Keratinocyte (primary cell): ENCODE measurements around the gene CD63. TPM values are rescaled to one million over a fixed set of nuclear protein-coding genes. Genes with fewer than 3 reads are reported as not detected.

Experiments
- DNase-seq: peaks from one replicate; pipeline ENCODE4 v3.0.0-alpha.2; 2011; ENCODE audit warnings: low read depth, missing footprints, low spot score
- FAIRE-seq: peaks from 2 replicates; lab custom pipeline; 2011; peaks lifted over from hg19 to GRCh38; lab: Jason Lieb, UNC
- H2AFZ ChIP-seq: 2 replicates; pipeline ENCODE4 v1.6.0; 2012; ENCODE audit warnings: low read length, control low read depth, inconsistent platforms; ENCODE audit not compliant: control insufficient read depth
- H3K27ac ChIP-seq: 2 replicates; pipeline ENCODE4 v1.5.1; 2011; ENCODE audit warnings: low read length; ENCODE audit not compliant: control insufficient read depth, insufficient read depth
- H3K27me3 ChIP-seq: 3 replicates; pipeline ENCODE4 v1.6.0; 2011; ENCODE audit warnings: low read length; ENCODE audit not compliant: control insufficient read depth, insufficient read depth; ENCODE audit errors: extremely low read depth
- H3K36me3 ChIP-seq, 2 experiments: 2 replicates in 1 of 2; 3 replicates in 1 of 2; pipeline ENCODE4 v1.5.1; 2011; ENCODE audit warnings: low read length in 2 of 2, mild to moderate bottlenecking in 1 of 2; ENCODE audit not compliant: control insufficient read depth in 2 of 2, insufficient read depth in 2 of 2; ENCODE audit errors: extremely low read depth in 1 of 2
- H3K4me1 ChIP-seq: 3 replicates; pipeline ENCODE4 v1.5.1; 2011; ENCODE audit warnings: low read length; ENCODE audit not compliant: control insufficient read depth, insufficient read depth; ENCODE audit errors: extremely low read depth
- H3K4me2 ChIP-seq: 3 replicates; pipeline ENCODE4 v1.6.0; 2011; ENCODE audit warnings: low read depth, low read length; ENCODE audit not compliant: control insufficient read depth, insufficient read depth; ENCODE audit errors: extremely low read depth
- H3K4me3 ChIP-seq, 3 experiments: fragments of 200-600 bp in 1 of 3; sonication (generic) in 1 of 3; 2 replicates in 2 of 3; 3 replicates in 1 of 3; pipeline ENCODE4 v1.5.1; 2011 to 2016; ENCODE audit warnings: low read length in 3 of 3, mild to moderate bottlenecking in 3 of 3, control low read depth in 2 of 3, inconsistent platforms in 1 of 3, low read depth in 1 of 3, mixed read lengths in 1 of 3, mixed run types in 1 of 3, moderate library complexity in 1 of 3; ENCODE audit not compliant: control insufficient read depth in 2 of 3, insufficient read depth in 2 of 3; ENCODE audit errors: extremely low read depth in 1 of 3
- H3K79me2 ChIP-seq: 2 replicates; pipeline ENCODE4 v1.6.0; 2012; ENCODE audit warnings: low read length; ENCODE audit not compliant: control insufficient read depth, insufficient read depth
- H3K9ac ChIP-seq: 3 replicates; pipeline ENCODE4 v1.6.0; 2011; ENCODE audit warnings: low read length; ENCODE audit not compliant: control insufficient read depth, insufficient read depth; ENCODE audit errors: extremely low read depth
- H3K9me1 ChIP-seq: 3 replicates; pipeline ENCODE4 v1.6.0; 2011; ENCODE audit warnings: low read length; ENCODE audit not compliant: control insufficient read depth, insufficient read depth; ENCODE audit errors: extremely low read depth
- H3K9me3 ChIP-seq: 2 replicates; pipeline ENCODE4 v1.5.1; 2012; ENCODE audit warnings: low read depth, low read length; ENCODE audit not compliant: control insufficient read depth
- H4K20me1 ChIP-seq: 3 replicates; pipeline ENCODE4 v1.6.0; 2011; ENCODE audit warnings: low read length; ENCODE audit not compliant: control insufficient read depth, insufficient read depth; ENCODE audit errors: extremely low read depth
- EZH2 ChIP-seq: IDR thresholded peaks from one replicate; pipeline ENCODE4 v1.6.1; 2012; ENCODE audit warnings: inconsistent platforms, mild to moderate bottlenecking, low read length, moderate library complexity
- dilution Hi-C: fragments of 300-500 bp; cut with MboI; formaldehyde crosslinking; loops from one replicate; pipeline ENCODE4 v1.7.0; 2020; ENCODE audit warnings: low sequenced_read_pairs; ENCODE audit not compliant: extremely low pct_ligation_motif_present
- polyA plus RNA-seq, 5 experiments: library from polyadenylated mRNA; depleted of rRNA in 3 of 5; stranded (reverse) in 3 of 5; stranded (forward) in 1 of 5; unstranded in 1 of 5; fragments of >200 nt; gene quantifications; 1 replicate in 1 of 5; 2 replicates in 3 of 5; 3 replicates in 1 of 5; pipeline versions ENCODE4 v1.2.1 to v1.2.3, GENCODE V29; 2011 to 2012; ENCODE audit warnings: missing spikeins in 2 of 5, low read depth in 1 of 5, low replicate concordance in 1 of 5
- small RNA-seq, 3 experiments: library from RNA; depleted of rRNA; stranded (forward); fragments of <200 nt; gene quantifications; one replicate each; pipeline ENCODE3, GENCODE V24; 2012; ENCODE audit warnings: low read depth in 3 of 3, low replicate concordance in 1 of 3; ENCODE audit not compliant: insufficient read length in 3 of 3
- TF ChIP-seq, protein P1 (sequence below), 3 experiments: IDR thresholded peaks in 1 of 3; conservative IDR thresholded peaks in 1 of 3; optimal IDR thresholded peaks in 1 of 3; 2 replicates in 2 of 3; 3 replicates in 1 of 3; pipeline versions ENCODE3 to v1.5.1; 2011; ENCODE audit warnings: low read length in 3 of 3, mild to moderate bottlenecking in 3 of 3, moderate library complexity in 2 of 3, control low read depth in 1 of 3, inconsistent platforms in 1 of 3; ENCODE audit not compliant: insufficient read depth in 2 of 3; ENCODE audit errors: extremely low read depth in 1 of 3

CD63 gene
- polyA plus RNA-seq, 1 donor (not counting 4 experiments of a cell fraction or from before 2014, with no cell fraction given): 749 TPM

DNA sequence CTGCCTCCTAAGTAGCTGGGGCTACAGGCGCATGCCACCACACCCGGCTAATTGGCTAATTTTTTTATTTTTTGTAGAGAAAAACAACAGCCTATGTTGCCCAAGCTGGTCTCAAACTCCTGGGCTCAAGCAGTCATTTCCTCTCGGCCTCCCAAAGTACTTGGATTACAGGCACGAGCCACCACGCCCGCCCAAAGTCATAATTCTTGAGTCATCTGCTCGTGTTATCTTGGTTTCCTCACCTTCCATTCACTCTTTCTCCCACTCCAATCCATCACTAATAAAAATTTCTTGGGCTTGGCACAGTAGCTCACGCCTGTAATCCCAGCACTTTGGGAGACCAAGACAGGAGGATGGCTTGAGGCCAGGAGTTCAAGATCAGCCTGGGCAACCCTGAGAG is 53.1 kb downstream of the CD63 start:
- H3K9me3 ChIP-seq: no peaks in the 10 kb centered on the region
- no peak overlapping the region for H2AFZ ChIP-seq
- TF ChIP-seq, protein P1, sequence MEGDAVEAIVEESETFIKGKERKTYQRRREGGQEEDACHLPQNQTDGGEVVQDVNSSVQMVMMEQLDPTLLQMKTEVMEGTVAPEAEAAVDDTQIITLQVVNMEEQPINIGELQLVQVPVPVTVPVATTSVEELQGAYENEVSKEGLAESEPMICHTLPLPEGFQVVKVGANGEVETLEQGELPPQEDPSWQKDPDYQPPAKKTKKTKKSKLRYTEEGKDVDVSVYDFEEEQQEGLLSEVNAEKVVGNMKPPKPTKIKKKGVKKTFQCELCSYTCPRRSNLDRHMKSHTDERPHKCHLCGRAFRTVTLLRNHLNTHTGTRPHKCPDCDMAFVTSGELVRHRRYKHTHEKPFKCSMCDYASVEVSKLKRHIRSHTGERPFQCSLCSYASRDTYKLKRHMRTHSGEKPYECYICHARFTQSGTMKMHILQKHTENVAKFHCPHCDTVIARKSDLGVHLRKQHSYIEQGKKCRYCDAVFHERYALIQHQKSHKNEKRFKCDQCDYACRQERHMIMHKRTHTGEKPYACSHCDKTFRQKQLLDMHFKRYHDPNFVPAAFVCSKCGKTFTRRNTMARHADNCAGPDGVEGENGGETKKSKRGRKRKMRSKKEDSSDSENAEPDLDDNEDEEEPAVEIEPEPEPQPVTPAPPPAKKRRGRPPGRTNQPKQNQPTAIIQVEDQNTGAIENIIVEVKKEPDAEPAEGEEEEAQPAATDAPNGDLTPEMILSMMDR (optimal IDR thresholded peaks at IDR 0.05 in 1 of 3, IDR thresholded peaks at IDR 0.05 in 1 of 3, conservative IDR thresholded peaks at IDR 0.05 in 1 of 3; ENCODE audit: extremely low read depth in 1 of 3, insufficient read depth in 2 of 3, low read length in 3 of 3): no peak
- no peak for TF ChIP-seq EZH2
- no peaks in the 10 kb centered on the region for H3K4me1 ChIP-seq
- no peak for FAIRE-seq
- no peaks in the 10 kb centered on the region for H3K79me2 ChIP-seq
- no peaks in the 10 kb centered on the region for H4K20me1 ChIP-seq
- DNase-seq: no peak
- dilution Hi-C loops: no loop called here
- no peak overlapping the region for H3K27ac ChIP-seq
- H3K9ac ChIP-seq: no peak overlapping the region
- H3K4me3 ChIP-seq: no peak overlapping the region
- no peaks in the 10 kb centered on the region for H3K9me1 ChIP-seq
- H3K36me3 ChIP-seq: no peaks in the 10 kb centered on the region
- peaks cover 4% of the 10 kb centered on the region for H3K27me3 ChIP-seq
- H3K4me2 ChIP-seq: no peak overlapping the region

Small RNA genes within 50 kb of the gene (small RNA-seq; reads per million reads assigned to genes)
- gene AC009779.1 (0 reads per million in 3 experiments), gene RF00017 (0 reads per million in 3 experiments)

Other genes starting within 250 kb of the CD63 start
- gene OR6C68, start 236.6 kb downstream of the CD63 start, polyA plus RNA-seq: not detected in 3 replicates
- gene OR6C4, start 179.4 kb downstream of the CD63 start, polyA plus RNA-seq: not detected in 3 replicates
- gene OR2AP1, start 156.5 kb downstream of the CD63 start, polyA plus RNA-seq: not detected in 3 replicates
- not detected in 3 replicates for gene OR10P1, start 92.1 kb downstream of the CD63 start, polyA plus RNA-seq
- gene ITGA7, start 21.1 kb downstream of the CD63 start, polyA plus RNA-seq: 0.04 to 0.19 TPM (median 0.07 TPM) in 3 replicates
- gene BLOC1S1, start 13.0 kb downstream of the CD63 start, polyA plus RNA-seq: 53.1 to 68.2 TPM (median 62.5 TPM) in 3 replicates
- gene RDH5, start 8.6 kb downstream of the CD63 start, polyA plus RNA-seq: 0.67 to 1.2 TPM (median 0.77 TPM) in 3 replicates
- 2.5 to 6.2 TPM (median 2.7 TPM) in 3 replicates for gene GDF11, start 14.1 kb upstream of the CD63 start, polyA plus RNA-seq
- 117 to 168 TPM (median 119 TPM) in 3 replicates for gene SARNP, start 88.7 kb upstream of the CD63 start, polyA plus RNA-seq
- 108 to 129 TPM (median 114 TPM) in 3 replicates for gene ORMDL2, start 89.0 kb upstream of the CD63 start, polyA plus RNA-seq
- gene DNAJC14, start 100.6 kb upstream of the CD63 start, polyA plus RNA-seq: 6.1 to 8.5 TPM (median 7.7 TPM) in 3 replicates
- 2.2 to 4.1 TPM (median 2.7 TPM) in 3 replicates for gene MMP19, start 113.9 kb upstream of the CD63 start, polyA plus RNA-seq
- gene PYM1, start 198.9 kb upstream of the CD63 start, polyA plus RNA-seq: 43.6 to 63.4 TPM (median 61.6 TPM) in 3 replicates
- 161 to 263 TPM (median 174 TPM) in 3 replicates for gene DGKA, start 202.2 kb upstream of the CD63 start, polyA plus RNA-seq
- 1.3 to 2.1 TPM (median 1.4 TPM) in 3 replicates for gene PMEL, start 237.0 kb upstream of the CD63 start, polyA plus RNA-seq
- 34.3 to 49.3 TPM (median 47.3 TPM) in 3 replicates for gene CDK2, start 237.8 kb upstream of the CD63 start, polyA plus RNA-seq
- 132 to 162 TPM (median 138 TPM) in 3 replicates for gene RAB5B, start 245.1 kb upstream of the CD63 start, polyA plus RNA-seq